Measurements from ENCODE around the gene KCNC4.

DNA sequence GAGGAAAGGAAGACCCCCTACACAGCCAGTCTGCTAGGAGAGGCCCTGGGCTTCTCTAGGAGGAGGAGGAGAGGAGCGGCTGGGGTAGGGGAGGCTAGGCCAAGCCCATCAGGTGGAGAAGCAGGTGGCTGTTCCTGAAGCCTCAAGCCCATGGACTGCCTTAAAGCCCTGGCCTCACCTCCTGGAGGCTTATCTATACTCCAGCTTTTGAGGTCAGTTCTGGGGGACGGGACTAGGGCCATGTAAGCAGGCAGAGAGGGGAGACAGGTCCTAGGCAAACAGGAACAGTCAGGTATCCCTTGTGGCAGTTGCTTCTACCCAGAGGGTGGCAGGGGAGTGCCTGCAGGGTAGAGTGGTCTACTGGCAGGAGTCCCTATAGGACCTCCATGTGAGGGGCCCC, 40.6 kb downstream of the KCNC4 start:
- TF ChIP-seq POLR2A (IDR thresholded peaks at IDR 0.05; ENCODE audit: low read length) (no peak), GATA1 (IDR thresholded peaks at IDR 0.05; ENCODE audit: low read depth, low read length) (no peak)
